ENCODE results near the gene FCHO2. TPM values are rescaled to one million over a fixed set of nuclear protein-coding genes. Genes with fewer than 3 reads are reported as not detected.

Gene FCHO2
- total and polyA plus RNA-seq, 10 of the 15 experiments (the other 5 are each of a cell fraction or from before 2014, with no cell fraction given) = 0.05 to 1.4 (median 0.18) TPM

- no peak for TF ChIP-seq SKIL (IDR thresholded peaks at IDR 0.05; ENCODE audit: low read depth, poor library complexity, severe bottlenecking)
- TF ChIP-seq CEBPB (IDR thresholded peaks at IDR 0.05; ENCODE audit: borderline replicate concordance in 1 of 2, low read depth in 2 of 2, low read length in 2 of 2) = no peak
- TF ChIP-seq POLR2AphosphoS2 (IDR thresholded peaks at IDR 0.05; ENCODE audit: low read depth, low read length) = no peak
- no peak for TF ChIP-seq POLR2AphosphoS5 (IDR thresholded peaks at IDR 0.05; ENCODE audit: low read length)
- TF ChIP-seq NFXL1 (IDR thresholded peaks at IDR 0.05; ENCODE audit: borderline replicate concordance) = no peak
Observed at GRCh38 chr5:73030531-73030930, 74.7 kb downstream of the FCHO2 start (continued).

- no peak overlapping the region for H3K4me2 ChIP-seq (ENCODE audit: control insufficient read depth, insufficient read depth)
- H3K79me2 ChIP-seq (ENCODE audit: control insufficient read depth, insufficient read depth, low read length) = no peaks in the 10 kb centered on the region
- intact Hi-C loops (cut with micrococcal nuclease; ENCODE audit: unreplicated experiment) (no loop called here), in situ Hi-C loops (cut with MboI) (no loop called here)
- H3K4me1 ChIP-seq (ENCODE audit: control insufficient read depth, insufficient read depth, low read length) = no peaks in the 10 kb centered on the region
- no peak for ATAC-seq
- DNase-seq (ENCODE audit: low read depth, low spot score) = no peak
- no peak overlapping the region for H3K27ac ChIP-seq (ENCODE audit: control insufficient read depth, insufficient read depth)
- FAIRE-seq = no peak
- ChIA-PET POLR2A (interaction anchor here (1.1 kb wide), 1 partner anchor 10 kb away, joined by 3 read pairs; no protein-coding TSS in a partner anchor), SMC1A (ENCODE audit: uncharacterized antibody, unreplicated experiment) (interaction anchor here (0.8 kb wide), 1 partner anchor 26 kb away, joined by 3 read pairs; no protein-coding TSS in a partner anchor), RAD21 (ENCODE audit: unreplicated experiment) (no interaction called here), CTCF (no interaction called here)
- no peaks in the 10 kb centered on the region for H4K20me1 ChIP-seq (ENCODE audit: control insufficient read depth, insufficient read depth)
- no TSS peak for BruUV-seq (replicated peaks)
- no peak overlapping the region for H2AFZ ChIP-seq (ENCODE audit: control insufficient read depth, low read depth, low read length)
- H3K27me3 ChIP-seq (replicated peaks in 1 of 2; ENCODE audit: control insufficient read depth in 2 of 2, insufficient read depth in 2 of 2, low read length in 1 of 2) = no peaks in the 10 kb centered on the region
- H3K4me3 ChIP-seq = no peak overlapping the region
- H3K36me3 ChIP-seq (ENCODE audit: control insufficient read depth in 2 of 2, insufficient read depth in 2 of 2, low read length in 1 of 2) = no peaks in the 10 kb centered on the region
- H3K9me3 ChIP-seq (replicated peaks; ENCODE audit: control insufficient read depth, insufficient read depth, low read length) = no peaks in the 10 kb centered on the region
- no peak overlapping the region for H3K9ac ChIP-seq (ENCODE audit: control insufficient read depth, insufficient read depth, low read length)
- TF ChIP-seq RUNX3 (IDR thresholded peaks at IDR 0.05; ENCODE audit: low read length) (no peak), ZNF384 (IDR thresholded peaks at IDR 0.05; ENCODE audit: borderline replicate concordance, low read depth, low read length) (no peak), POLR2A (IDR thresholded peaks at IDR 0.05; ENCODE audit: low read depth, low read length) (no peak), CBFB (IDR thresholded peaks at IDR 0.05; ENCODE audit: low read depth) (no peak), NR2F1 (conservative IDR thresholded peaks at IDR 0.05) (no peak), POLR2AphosphoS2 (IDR thresholded peaks at IDR 0.05; ENCODE audit: low read depth, low read length) (no peak), RAD51 (IDR thresholded peaks at IDR 0.05) (no peak), ZSCAN29 (IDR thresholded peaks at IDR 0.05) (no peak), CUX1 (IDR thresholded peaks at IDR 0.05; ENCODE audit: insufficient replicate concordance, low read depth, low read length) (no peak)
- TF ChIP-seq, protein P1, sequence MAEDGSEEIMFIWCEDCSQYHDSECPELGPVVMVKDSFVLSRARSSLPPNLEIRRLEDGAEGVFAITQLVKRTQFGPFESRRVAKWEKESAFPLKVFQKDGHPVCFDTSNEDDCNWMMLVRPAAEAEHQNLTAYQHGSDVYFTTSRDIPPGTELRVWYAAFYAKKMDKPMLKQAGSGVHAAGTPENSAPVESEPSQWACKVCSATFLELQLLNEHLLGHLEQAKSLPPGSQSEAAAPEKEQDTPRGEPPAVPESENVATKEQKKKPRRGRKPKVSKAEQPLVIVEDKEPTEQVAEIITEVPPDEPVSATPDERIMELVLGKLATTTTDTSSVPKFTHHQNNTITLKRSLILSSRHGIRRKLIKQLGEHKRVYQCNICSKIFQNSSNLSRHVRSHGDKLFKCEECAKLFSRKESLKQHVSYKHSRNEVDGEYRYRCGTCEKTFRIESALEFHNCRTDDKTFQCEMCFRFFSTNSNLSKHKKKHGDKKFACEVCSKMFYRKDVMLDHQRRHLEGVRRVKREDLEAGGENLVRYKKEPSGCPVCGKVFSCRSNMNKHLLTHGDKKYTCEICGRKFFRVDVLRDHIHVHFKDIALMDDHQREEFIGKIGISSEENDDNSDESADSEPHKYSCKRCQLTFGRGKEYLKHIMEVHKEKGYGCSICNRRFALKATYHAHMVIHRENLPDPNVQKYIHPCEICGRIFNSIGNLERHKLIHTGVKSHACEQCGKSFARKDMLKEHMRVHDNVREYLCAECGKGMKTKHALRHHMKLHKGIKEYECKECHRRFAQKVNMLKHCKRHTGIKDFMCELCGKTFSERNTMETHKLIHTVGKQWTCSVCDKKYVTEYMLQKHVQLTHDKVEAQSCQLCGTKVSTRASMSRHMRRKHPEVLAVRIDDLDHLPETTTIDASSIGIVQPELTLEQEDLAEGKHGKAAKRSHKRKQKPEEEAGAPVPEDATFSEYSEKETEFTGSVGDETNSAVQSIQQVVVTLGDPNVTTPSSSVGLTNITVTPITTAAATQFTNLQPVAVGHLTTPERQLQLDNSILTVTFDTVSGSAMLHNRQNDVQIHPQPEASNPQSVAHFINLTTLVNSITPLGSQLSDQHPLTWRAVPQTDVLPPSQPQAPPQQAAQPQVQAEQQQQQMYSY (CRISPR knock-in tag; IDR thresholded peaks at IDR 0.05) = no peak
Observed at GRCh38 chr5:73030995-73031394, 75.2 kb downstream of the FCHO2 start.

Data from GM12878 (cell line).